KOPT-K1 (cell line): ENCODE data around the gene CSRNP3.

Source experiments
- H3K27ac ChIP-seq: fragments of 200-600 bp; sonication (generic); 2 replicates; pipeline ENCODE4 v1.5.1; 2016; ENCODE audit warnings: antibody characterized with exemption, mild to moderate bottlenecking, low read depth, low read length; ENCODE audit not compliant: poor library complexity, severe bottlenecking
- H3K36me3 ChIP-seq: fragments of 200-600 bp; sonication (generic); 2 replicates; pipeline ENCODE4 v1.5.1; 2017; ENCODE audit warnings: antibody characterized with exemption, mild to moderate bottlenecking, low read length, moderate library complexity; ENCODE audit not compliant: insufficient read depth
- H3K9me3 ChIP-seq: fragments of 200-600 bp; sonication (generic); 2 replicates; pipeline ENCODE4 v1.5.1; 2017; ENCODE audit warnings: antibody characterized with exemption, low read length, mild to moderate bottlenecking; ENCODE audit not compliant: insufficient read depth, poor library complexity, severe bottlenecking

Gene CSRNP3

GRCh38 chr2:165499131-165499530 lies 29.6 kb downstream of the CSRNP3 start:
- H3K27ac ChIP-seq: no peak overlapping the region
- H3K36me3 ChIP-seq: no peaks in the 10 kb centered on the region
- H3K9me3 ChIP-seq: no peaks in the 10 kb centered on the region

DNA sequence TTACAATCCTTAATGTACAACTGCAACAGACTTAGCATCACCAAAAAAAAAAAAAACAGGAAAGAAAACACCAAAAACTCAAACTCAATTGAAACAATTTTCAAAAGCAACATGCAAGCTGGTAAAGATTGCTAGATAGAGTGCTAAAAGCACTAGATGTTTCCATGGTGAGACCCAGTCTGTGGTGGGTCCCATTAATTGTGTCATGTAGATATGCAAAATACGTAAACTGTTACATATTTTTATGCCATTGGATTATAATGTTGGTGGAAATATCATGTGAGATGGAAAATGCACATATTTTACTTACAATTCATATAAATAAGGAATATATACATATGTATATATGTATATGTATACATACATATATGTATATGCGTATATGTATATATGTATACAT lies 30.5 kb downstream of the CSRNP3 start:
- H3K9me3 ChIP-seq: no peaks in the 10 kb centered on the region
- no peaks in the 10 kb centered on the region for H3K36me3 ChIP-seq
- no peak overlapping the region for H3K27ac ChIP-seq

GRCh38 chr2:165500816-165501215 lies 31.3 kb downstream of the CSRNP3 start:
- Histone ChIP-seq H3K36me3 (no peaks in the 10 kb centered on the region), H3K9me3 (no peaks in the 10 kb centered on the region), H3K27ac (no peak overlapping the region)

GRCh38 chr2:165505514-165505913 lies 36.0 kb downstream of the CSRNP3 start:
- Histone ChIP-seq H3K36me3 (no peaks in the 10 kb centered on the region), H3K27ac (no peak overlapping the region)

GRCh38 chr2:165508927-165509326 lies 39.4 kb downstream of the CSRNP3 start:
- Histone ChIP-seq H3K9me3 (no peaks in the 10 kb centered on the region), H3K27ac (no peak overlapping the region), H3K36me3 (no peaks in the 10 kb centered on the region)

More at GRCh38 chr2:165505514-165505913, 36.0 kb downstream of the CSRNP3 start:
- no peaks in the 10 kb centered on the region for H3K9me3 ChIP-seq

DNA sequence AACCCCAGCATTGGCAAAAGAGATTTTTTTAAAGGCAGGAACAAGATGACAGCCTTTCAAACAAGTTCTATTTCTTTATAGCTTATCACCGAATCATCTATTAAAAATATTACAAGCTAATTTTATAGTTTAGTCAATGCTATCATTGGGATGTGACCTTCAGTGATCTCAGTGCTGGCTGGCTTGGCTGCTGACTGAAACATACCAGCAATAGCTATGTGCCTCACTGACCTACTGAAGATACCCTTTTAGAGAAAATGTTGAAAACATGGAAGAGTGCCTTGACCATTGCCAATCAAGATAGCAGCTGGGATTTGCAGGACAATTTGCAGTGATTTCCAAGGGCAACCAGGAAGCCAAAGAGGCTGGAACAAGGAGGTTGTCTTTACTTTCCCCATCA lies 44.0 kb downstream of the CSRNP3 start:
- H3K27ac ChIP-seq: no peak overlapping the region
- no peaks in the 10 kb centered on the region for H3K36me3 ChIP-seq
- no peaks in the 10 kb centered on the region for H3K9me3 ChIP-seq

GRCh38 chr2:165518611-165519010 lies 49.1 kb downstream of the CSRNP3 start:
- Histone ChIP-seq H3K27ac (no peak overlapping the region), H3K36me3 (no peaks in the 10 kb centered on the region), H3K9me3 (no peaks in the 10 kb centered on the region)

DNA sequence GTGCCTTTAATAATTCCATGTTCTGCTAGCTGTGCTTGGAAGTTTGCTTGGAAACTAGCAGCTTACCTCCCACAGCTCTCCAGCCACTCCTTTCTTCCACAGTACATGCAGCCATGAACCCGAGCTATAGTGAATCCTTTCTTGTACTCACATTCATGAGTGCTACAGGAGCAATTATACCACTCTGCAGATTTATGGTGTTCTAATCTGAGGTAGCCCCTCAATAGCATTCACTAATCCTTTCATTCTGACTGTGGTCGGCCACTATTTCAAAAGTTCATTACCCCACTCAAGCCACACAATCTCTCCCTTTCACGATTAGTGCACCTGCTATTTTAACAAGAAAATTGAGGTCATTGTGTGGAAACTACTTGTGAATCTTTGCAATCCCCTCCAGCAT lies 53.2 kb downstream of the CSRNP3 start:
- Histone ChIP-seq H3K27ac (no peak overlapping the region), H3K36me3 (no peaks in the 10 kb centered on the region), H3K9me3 (no peaks in the 10 kb centered on the region)

DNA sequence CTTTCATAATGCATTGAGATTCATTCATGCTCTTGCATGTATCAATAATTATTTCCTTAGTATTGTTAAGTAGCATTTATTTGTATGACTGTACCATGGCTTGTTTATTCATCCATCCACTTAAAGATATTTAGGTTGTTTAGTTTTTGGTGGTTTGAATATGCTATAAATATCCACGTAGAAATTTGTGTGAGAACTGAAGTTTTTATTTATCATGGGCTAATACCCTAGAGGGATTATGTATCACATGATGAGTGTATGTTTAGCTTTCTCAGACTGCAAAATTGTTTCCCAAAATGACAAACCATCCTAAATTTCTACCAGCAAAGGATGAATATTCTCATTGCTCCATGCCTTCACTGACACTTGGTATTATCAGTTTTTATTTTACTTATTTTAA lies 55.2 kb downstream of the CSRNP3 start:
- no peaks in the 10 kb centered on the region for H3K36me3 ChIP-seq
- H3K9me3 ChIP-seq: no peaks in the 10 kb centered on the region
- H3K27ac ChIP-seq: no peak overlapping the region

DNA sequence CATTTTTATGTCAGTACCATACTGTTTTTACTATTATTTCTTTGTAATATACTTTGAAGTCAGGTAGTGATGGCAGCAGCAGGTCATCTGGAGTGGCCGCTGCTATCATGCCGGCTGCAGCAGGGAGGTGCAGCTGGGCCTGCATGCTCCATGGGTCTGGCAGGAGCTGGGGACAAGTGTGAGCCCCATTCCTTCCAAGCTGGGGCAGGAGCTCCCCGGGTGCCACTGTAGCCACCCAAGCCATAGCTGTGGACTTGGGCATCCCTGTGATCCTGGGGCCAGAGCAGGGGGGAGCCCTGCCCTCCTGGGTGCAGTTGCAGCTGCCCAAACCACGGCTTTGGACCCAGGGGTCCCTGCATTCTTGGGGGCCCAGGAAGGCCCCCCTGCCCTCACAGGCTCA lies 59.2 kb downstream of the CSRNP3 start:
- Histone ChIP-seq H3K36me3 (no peaks in the 10 kb centered on the region), H3K9me3 (no peaks in the 10 kb centered on the region), H3K27ac (no peak overlapping the region)

DNA sequence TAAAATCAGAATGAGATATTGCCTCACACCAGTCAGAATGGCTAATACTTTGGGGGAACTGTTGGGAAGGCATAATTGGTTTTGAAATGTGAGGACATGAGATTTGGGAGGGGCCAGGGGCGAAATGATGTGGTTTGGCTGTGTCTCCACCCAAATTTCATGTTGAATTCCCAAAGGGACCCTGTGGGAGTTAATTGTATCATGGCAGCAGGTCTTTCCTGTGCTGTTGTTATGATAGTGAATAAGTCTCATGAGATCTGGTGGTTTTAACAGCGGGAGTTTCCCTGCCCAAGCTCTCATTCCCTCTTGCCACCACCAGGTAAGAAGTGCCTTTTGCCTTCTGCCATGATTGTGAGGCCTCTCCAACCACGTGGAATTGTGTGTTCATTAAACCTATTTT lies 59.6 kb downstream of the CSRNP3 start:
- no peak overlapping the region for H3K27ac ChIP-seq
- no peaks in the 10 kb centered on the region for H3K9me3 ChIP-seq
- no peaks in the 10 kb centered on the region for H3K36me3 ChIP-seq

- no peak overlapping the region for H3K27ac ChIP-seq
- no peaks in the 10 kb centered on the region for H3K9me3 ChIP-seq
Measured at GRCh38 chr2:165533331-165533730, 63.8 kb downstream of the CSRNP3 start.

DNA sequence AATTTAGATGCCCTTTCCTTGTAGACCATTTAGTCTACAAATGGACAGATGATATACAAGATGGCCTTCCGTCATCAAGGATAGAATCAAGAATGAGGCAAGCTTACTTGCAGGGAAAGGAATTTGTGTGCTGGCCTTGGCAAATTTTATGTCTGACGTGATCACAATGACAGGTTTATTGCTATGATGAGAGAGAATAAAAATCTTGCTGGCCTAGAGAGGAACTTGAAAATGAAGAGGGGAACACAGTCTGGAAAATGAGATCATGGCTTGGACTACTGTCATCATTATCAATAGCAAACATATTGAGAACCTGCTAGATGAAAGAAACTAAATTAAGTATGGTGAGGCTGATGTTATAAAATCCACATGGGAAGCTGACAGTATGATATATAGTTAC lies 66.0 kb downstream of the CSRNP3 start:
- no peaks in the 10 kb centered on the region for H3K36me3 ChIP-seq
- no peak overlapping the region for H3K27ac ChIP-seq
- H3K9me3 ChIP-seq: no peaks in the 10 kb centered on the region

More at GRCh38 chr2:165533331-165533730, 63.8 kb downstream of the CSRNP3 start:
- no peaks in the 10 kb centered on the region for H3K36me3 ChIP-seq

DNA sequence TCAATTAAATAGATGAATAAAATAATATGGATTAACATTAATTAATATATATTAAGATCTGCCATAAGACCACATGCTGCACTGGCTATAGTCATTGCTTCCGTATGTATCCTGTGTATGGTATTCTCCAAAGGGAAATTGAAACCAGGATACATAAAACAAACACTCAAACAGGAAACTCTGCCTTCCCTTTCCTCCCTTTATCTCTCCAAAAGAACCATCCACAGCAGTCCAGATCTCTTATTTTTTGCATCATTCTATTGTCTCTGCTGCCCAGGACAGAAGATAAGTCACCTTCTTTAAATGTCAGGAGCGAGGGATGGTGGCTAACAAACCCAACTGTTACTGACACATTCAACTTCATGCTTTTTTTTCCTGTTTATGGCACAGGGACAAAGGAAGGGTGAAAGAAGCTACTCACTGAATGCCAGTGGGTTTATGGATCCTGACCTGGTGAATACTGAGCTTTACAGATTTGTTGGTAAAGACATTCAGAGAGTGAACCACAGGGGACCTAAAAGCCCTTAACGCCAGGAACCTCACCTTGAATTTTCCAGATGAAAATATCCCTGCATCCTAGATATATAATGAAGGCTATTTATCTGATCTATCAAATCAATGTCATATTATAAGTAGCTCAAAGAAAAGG lies 67.5 kb downstream of the CSRNP3 start:
- Histone ChIP-seq H3K9me3 (no peaks in the 10 kb centered on the region), H3K36me3 (no peaks in the 10 kb centered on the region), H3K27ac (no peak overlapping the region)

GRCh38 chr2:165539985-165540384 lies 70.5 kb downstream of the CSRNP3 start:
- H3K27ac ChIP-seq: no peak overlapping the region

DNA sequence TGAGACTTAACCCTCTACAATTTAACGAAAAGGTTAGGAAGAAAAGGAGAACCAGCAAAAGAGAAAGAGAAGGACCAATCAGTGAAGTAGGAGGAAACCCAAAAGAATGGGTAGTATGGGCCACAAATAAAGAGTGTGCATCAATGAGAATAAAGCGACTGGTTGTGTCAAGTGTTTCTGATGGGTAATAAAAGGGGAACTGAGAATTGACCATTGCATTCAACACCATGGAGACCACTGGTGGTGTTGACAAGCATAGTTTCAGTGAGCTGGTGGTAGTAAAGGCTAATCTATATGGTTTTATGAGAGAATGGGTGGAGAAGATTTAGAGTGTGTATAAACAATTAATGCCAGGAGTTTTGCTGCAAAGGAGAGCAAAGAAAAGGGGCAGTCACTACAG lies 75.4 kb downstream of the CSRNP3 start:
- H3K36me3 ChIP-seq: no peaks in the 10 kb centered on the region
- H3K9me3 ChIP-seq: no peaks in the 10 kb centered on the region
- no peak overlapping the region for H3K27ac ChIP-seq

More at GRCh38 chr2:165539985-165540384, 70.5 kb downstream of the CSRNP3 start:
- Histone ChIP-seq H3K9me3 (no peaks in the 10 kb centered on the region), H3K36me3 (no peaks in the 10 kb centered on the region)
